Glutamatergic neuron (in vitro differentiated cells): ENCODE data around the gene KLRG1. TPM values are rescaled to one million over a fixed set of nuclear protein-coding genes. Genes with fewer than 3 reads are reported as not detected.

Experiments
- DNase-seq: peaks from one replicate; pipeline ENCODE4 v3.0.0; 2022
- H3K27ac Mint-ChIP-seq: one replicate; pipeline ENCODE4 v1.8.0; 2020; ENCODE audit warnings: mild to moderate bottlenecking, mixed read lengths, inconsistent platforms; ENCODE audit not compliant: unreplicated experiment
- H3K27me3 Mint-ChIP-seq: one replicate; pipeline ENCODE4 v1.8.0; 2020; ENCODE audit warnings: mild to moderate bottlenecking, moderate library complexity, mixed read lengths, inconsistent platforms; ENCODE audit not compliant: unreplicated experiment
- H3K36me3 Mint-ChIP-seq: one replicate; pipeline ENCODE4 v1.8.0; 2020; ENCODE audit warnings: mild to moderate bottlenecking, mixed read lengths, inconsistent platforms; ENCODE audit not compliant: unreplicated experiment
- H3K4me1 Mint-ChIP-seq: one replicate; pipeline ENCODE4 v1.8.0; 2020; ENCODE audit warnings: mild to moderate bottlenecking, low read depth, mixed read lengths, inconsistent platforms; ENCODE audit not compliant: unreplicated experiment
- H3K4me3 Mint-ChIP-seq: one replicate; pipeline ENCODE4 v1.8.0; 2020; ENCODE audit warnings: mild to moderate bottlenecking, mixed read lengths, inconsistent platforms; ENCODE audit not compliant: unreplicated experiment
- H3K9me3 Mint-ChIP-seq: one replicate; pipeline ENCODE4 v1.8.0; 2020; ENCODE audit warnings: mild to moderate bottlenecking, moderate library complexity, mixed read lengths, inconsistent platforms; ENCODE audit not compliant: unreplicated experiment
- total RNA-seq: library from RNA; stranded (reverse); fragmentation: NEBNext Ultra II Directional; extraction: Animal tissue kit (Norgen Biotek cat#: 25700); gene quantifications from one replicate; pipeline ENCODE4 v1.2.1, GENCODE V29; 2021; ENCODE audit not compliant: unreplicated experiment
- TF ChIP-seq, protein P1 (sequence below): fragments of 200-600 bp; sonication (generic); IDR thresholded peaks from one replicate; pipeline ENCODE4 v1.5.0; 2021; ENCODE audit not compliant: partially characterized antibody, unreplicated experiment

Gene KLRG1
- total RNA-seq, 1 donor from 2014 or later: 5.2 TPM

DNA sequence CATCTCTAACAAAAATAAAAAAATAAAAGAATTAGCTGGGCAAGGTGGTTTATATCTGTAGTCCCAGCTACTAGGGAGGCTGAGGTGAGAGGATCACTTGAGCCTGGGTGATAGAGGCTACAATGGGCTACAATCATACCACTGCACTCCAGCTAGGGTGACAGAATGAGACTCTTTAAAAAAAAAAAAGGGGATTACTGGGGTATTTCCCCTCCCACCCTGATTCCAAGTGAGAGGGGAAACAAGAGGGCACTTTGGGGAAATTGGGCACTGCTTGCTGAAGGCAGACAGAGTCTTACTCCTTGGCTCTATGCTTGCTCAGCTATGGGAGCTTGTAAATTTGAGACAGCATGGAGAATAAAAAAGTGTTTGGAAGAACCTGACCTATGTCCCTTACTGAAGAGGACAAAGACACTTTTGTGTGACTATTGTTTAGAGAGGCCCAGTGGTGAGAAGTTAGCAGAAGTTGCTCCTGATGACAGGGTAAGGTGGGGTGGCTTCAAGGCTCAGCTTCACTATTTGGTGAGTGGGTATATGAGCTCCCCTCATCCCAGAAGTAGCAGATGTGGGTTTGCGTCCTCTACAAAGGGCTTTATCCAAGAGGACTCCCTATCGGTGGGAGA, 44.0 kb downstream of the KLRG1 start:
- Mint-ChIP-seq H3K27ac (no peak overlapping the region), H3K9me3 (no peaks in the 10 kb centered on the region), H3K27me3 (peaks cover 2% of the 10 kb centered on the region), H3K36me3 (no peaks in the 10 kb centered on the region), H3K4me1 (no peaks in the 10 kb centered on the region), H3K4me3 (no peak overlapping the region)
- no peak for DNase-seq
- TF ChIP-seq, protein P1, sequence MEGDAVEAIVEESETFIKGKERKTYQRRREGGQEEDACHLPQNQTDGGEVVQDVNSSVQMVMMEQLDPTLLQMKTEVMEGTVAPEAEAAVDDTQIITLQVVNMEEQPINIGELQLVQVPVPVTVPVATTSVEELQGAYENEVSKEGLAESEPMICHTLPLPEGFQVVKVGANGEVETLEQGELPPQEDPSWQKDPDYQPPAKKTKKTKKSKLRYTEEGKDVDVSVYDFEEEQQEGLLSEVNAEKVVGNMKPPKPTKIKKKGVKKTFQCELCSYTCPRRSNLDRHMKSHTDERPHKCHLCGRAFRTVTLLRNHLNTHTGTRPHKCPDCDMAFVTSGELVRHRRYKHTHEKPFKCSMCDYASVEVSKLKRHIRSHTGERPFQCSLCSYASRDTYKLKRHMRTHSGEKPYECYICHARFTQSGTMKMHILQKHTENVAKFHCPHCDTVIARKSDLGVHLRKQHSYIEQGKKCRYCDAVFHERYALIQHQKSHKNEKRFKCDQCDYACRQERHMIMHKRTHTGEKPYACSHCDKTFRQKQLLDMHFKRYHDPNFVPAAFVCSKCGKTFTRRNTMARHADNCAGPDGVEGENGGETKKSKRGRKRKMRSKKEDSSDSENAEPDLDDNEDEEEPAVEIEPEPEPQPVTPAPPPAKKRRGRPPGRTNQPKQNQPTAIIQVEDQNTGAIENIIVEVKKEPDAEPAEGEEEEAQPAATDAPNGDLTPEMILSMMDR: no peak

DNA sequence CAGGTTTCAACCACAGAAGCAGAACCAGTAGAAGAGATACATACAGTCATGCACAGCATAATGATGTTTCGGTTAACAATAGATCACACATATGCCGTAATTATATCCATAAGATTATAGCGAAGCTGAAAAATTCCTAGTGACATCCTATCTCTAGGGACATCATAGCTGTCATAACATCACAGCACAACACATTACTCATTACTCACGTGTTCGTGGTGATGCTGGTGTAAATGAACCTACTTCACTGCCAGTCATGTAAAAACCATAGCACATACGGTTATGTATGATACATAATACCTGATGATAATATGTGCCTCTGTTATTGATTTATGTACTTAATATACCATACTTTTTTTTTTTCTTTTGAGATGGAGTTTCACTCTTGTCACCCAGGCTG, 44.7 kb downstream of the KLRG1 start:
- Mint-ChIP-seq H3K27ac (no peak overlapping the region), H3K27me3 (no peaks in the 10 kb centered on the region), H3K4me3 (no peak overlapping the region), H3K4me1 (no peaks in the 10 kb centered on the region), H3K36me3 (no peaks in the 10 kb centered on the region), H3K9me3 (no peaks in the 10 kb centered on the region)
- no peak for DNase-seq
- TF ChIP-seq, protein P1: no peak

DNA sequence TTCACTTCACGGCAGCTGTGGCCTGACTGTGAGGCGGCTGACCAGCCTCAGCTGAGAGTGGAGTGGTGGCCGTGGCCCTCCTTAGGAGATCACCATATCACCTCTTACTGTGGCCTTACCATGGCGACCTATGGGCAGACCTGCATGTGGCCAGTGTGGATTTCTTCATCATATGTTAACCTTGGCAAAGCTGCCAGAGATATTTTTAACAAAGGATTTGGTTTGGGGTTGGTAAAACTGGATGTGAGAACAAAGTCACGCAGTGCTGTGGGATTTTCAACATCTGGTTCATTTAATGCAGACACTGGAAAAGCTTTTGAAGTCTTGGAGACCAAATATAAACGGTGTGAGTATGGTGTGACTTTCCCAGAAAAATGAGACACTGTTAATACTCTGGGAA, 46.9 kb downstream of the KLRG1 start:
- no peaks in the 10 kb centered on the region for H3K36me3 Mint-ChIP-seq
- no peak for DNase-seq
- TF ChIP-seq, protein P1: no peak
- no peaks in the 10 kb centered on the region for H3K27me3 Mint-ChIP-seq
- no peaks in the 10 kb centered on the region for H3K4me1 Mint-ChIP-seq
- no peak overlapping the region for H3K4me3 Mint-ChIP-seq
- no peak overlapping the region for H3K27ac Mint-ChIP-seq
- H3K9me3 Mint-ChIP-seq: no peaks in the 10 kb centered on the region

DNA sequence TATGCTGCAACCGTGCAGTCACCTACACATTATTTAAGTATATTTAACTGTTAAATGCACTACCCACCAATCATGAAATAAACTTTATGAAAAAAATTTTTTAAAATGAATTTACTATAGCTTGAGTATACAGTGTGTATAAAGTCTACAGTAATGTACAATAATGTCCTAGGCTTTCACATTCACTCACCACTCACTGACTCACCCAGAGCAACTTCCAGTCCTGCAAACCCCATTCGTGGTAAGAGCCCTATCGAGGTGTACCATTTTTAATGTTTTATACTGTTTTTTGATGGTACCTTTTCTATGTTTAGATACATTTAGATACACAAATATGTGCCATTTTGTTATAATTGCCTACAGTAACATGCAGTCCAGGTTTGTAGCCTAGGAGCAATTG, 48.1 kb downstream of the KLRG1 start:
- no peak for DNase-seq
- no peak overlapping the region for H3K27ac Mint-ChIP-seq
- H3K9me3 Mint-ChIP-seq: no peaks in the 10 kb centered on the region
- no peaks in the 10 kb centered on the region for H3K27me3 Mint-ChIP-seq
- no peaks in the 10 kb centered on the region for H3K36me3 Mint-ChIP-seq
- no peaks in the 10 kb centered on the region for H3K4me1 Mint-ChIP-seq
- TF ChIP-seq, protein P1: no peak
- H3K4me3 Mint-ChIP-seq: no peak overlapping the region

DNA sequence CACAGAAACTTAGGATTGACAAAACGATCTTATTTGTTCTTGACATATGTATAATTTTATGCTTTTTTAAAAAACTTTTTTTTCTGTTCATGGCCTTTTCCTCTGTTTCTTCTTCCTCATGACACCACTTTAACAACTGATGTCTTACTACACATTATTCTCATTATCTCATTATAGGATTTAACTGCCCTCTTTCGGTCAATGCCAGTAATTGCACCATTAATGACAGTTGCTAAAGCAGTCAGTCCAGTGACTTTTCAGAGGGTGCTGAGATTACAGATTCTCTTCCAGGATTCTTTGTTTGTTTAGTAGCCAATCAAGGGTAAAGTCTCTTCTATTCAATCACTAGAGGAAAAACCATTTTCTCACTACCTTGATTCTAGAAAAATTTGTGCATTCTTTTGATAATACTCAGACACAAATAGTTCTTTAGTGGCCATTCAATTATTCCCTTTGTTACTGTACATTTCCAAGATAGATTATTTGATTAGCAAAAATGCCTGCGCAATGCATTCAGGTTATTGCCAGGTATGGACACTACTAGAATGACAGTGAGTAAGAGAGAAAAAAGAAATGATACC, 50.1 kb downstream of the KLRG1 start:
- no peak overlapping the region for H3K4me3 Mint-ChIP-seq
- H3K27ac Mint-ChIP-seq: no peak overlapping the region
- H3K27me3 Mint-ChIP-seq: no peaks in the 10 kb centered on the region
- DNase-seq: no peak
- TF ChIP-seq, protein P1: peak; percentile 88
- peaks cover 7% of the 10 kb centered on the region for H3K4me1 Mint-ChIP-seq
- H3K36me3 Mint-ChIP-seq: no peaks in the 10 kb centered on the region
- no peaks in the 10 kb centered on the region for H3K9me3 Mint-ChIP-seq
